ENCODE results near the gene TMEM52B.

The TMEM52B gene

DNA sequence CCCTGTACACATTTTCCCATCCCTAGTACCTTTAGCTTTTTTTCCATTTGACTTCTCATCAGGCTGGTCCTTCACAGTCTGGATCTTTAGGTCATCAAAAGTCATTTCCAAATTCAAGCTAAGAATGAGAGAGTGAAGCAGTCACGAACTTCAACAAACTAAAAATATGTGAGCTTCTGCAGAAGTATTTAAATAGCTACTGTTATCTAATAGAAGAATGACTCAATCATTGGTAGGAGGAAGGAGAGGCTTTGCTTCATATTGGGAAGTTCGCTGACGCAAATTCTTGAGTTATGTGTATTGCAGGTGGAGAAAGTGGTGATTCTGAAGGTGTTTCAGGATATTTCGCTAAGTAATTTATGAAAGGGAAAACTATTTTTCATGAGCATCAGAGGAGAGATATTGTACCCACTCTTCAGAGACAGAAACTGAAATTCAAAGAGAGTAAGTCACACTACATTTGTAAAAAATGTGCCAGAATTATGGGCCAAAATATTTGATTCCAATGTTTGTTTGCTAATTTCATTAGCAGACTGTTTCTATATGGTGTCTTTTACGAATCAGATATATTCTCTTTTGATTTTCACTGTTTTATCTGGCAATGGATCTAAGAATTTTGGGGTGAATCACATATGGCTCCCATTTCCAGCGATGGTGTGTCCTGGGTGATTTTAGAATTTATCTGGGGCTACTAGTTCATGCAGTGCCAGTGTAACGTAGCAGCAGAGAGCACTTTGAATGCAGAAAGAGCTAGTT, 6.7 kb upstream of the TMEM52B start, which contains the start of gene OLR1:
Gene OLR1 (minus strand): TSS at position 160 of the 756 bp plus-strand sequence. CDS start 55 bp downstream, at position 105.
- Mint-ChIP-seq H3K27me3 (ENCODE audit: low read depth) (peaks cover 7% of the 10 kb centered on the region), H3K36me3 (ENCODE audit: low read depth) (no peaks in the 10 kb centered on the region), H3K4me3 (no peak within 1 kb of the TSS), H3K27ac (no peak within 1 kb of the TSS), H3K9me3 (no peaks in the 10 kb centered on the region), H3K4me1 (no peaks in the 10 kb centered on the region)
- TF ChIP-seq, protein P1, sequence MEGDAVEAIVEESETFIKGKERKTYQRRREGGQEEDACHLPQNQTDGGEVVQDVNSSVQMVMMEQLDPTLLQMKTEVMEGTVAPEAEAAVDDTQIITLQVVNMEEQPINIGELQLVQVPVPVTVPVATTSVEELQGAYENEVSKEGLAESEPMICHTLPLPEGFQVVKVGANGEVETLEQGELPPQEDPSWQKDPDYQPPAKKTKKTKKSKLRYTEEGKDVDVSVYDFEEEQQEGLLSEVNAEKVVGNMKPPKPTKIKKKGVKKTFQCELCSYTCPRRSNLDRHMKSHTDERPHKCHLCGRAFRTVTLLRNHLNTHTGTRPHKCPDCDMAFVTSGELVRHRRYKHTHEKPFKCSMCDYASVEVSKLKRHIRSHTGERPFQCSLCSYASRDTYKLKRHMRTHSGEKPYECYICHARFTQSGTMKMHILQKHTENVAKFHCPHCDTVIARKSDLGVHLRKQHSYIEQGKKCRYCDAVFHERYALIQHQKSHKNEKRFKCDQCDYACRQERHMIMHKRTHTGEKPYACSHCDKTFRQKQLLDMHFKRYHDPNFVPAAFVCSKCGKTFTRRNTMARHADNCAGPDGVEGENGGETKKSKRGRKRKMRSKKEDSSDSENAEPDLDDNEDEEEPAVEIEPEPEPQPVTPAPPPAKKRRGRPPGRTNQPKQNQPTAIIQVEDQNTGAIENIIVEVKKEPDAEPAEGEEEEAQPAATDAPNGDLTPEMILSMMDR (IDR thresholded peaks at IDR 0.05; ENCODE audit: unreplicated experiment in 3 of 3), result no peak

DNA sequence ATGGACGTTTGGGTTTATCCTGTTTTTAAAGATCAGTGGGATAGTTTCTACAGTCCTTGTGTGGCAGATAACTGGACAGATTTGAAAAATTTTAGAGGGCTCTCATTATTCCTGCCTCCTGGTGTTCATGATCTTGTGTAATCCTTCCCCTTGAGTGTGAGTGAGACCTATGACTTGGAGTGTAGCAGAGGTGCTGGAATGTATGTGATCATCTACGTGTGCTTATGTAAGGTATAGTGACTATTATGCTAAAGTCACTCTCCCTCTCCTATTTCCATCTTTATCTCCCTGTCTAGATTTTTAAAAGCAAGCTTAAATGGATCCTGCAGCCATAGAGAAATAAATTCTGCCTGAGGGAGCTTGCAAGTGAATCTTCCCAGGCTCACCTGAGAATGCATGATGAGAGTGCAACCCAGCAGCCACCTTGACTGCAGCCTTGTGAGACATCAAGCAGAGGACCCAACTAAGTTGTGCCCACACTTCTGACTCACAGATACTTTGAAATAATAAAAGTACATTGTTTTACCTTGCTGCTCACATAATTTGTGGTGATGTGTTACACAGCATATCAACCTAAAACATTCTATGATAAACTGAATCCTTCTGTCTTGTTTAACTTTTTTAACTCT, 3.7 kb upstream of the TMEM52B start:
- TF ChIP-seq, protein P1 (IDR thresholded peaks at IDR 0.05; ENCODE audit: unreplicated experiment in 3 of 3), result no peak
- Mint-ChIP-seq H3K4me1 (peaks cover 12% of the 10 kb centered on the region), H3K36me3 (ENCODE audit: low read depth) (no peaks in the 10 kb centered on the region), H3K27me3 (ENCODE audit: low read depth) (peaks cover 14% of the 10 kb centered on the region), H3K27ac (peak overlapping the region in 1 of 3 experiments; percentile 86), H3K9me3 (no peaks in the 10 kb centered on the region), H3K4me3 (no peak overlapping the region)

DNA sequence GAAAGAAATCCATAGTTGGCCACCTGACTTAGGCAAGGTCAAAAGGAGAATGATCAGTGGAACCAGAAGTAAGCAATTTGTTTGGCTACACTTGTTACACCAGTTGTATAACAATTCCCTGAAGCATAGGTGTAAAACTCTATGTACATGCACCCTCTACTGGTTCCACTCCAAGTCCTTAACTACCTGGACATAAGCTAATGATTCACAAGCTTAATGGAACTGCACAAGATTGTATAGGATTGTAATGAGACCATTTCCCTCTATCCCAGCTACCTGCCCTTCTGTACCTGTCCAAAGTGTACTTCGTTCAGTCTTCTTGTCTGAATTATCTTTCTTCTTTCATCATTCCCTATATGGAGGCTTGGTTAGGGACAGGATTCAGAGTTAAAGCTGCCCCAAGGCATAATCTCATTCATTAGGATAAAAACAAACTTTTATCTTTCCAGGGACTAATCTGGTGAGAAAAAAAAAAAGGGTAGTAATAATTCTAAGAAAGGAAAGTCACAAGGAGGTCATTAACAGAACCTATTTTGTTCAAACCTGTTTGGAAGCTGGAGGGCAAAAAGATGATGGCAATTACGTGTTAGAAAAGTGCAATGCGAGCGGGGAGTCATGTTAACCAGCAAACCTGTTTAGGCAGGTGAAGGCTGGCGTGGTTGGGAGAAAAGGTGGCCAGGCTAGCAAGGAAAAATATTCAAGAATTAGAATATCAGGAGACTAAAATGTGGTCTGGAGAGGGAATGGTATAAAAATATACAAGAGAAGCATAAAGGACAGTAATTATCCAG, 2.8 kb upstream of the TMEM52B start:
- H3K4me1 Mint-ChIP-seq, result peaks cover 12% of the 10 kb centered on the region
- TF ChIP-seq, protein P1 (IDR thresholded peaks at IDR 0.05; ENCODE audit: unreplicated experiment in 3 of 3), result no peak
- H3K27ac Mint-ChIP-seq, result peak overlapping the region in 2 of 3 experiments; percentile 82 to 86
- H3K4me3 Mint-ChIP-seq, result peak overlapping the region in 2 of 3 experiments; percentile 2 to 14
- no peaks in the 10 kb centered on the region for H3K36me3 Mint-ChIP-seq (ENCODE audit: low read depth)
- H3K27me3 Mint-ChIP-seq (ENCODE audit: low read depth), result peaks cover 14% of the 10 kb centered on the region
- H3K9me3 Mint-ChIP-seq, result no peaks in the 10 kb centered on the region

DNA sequence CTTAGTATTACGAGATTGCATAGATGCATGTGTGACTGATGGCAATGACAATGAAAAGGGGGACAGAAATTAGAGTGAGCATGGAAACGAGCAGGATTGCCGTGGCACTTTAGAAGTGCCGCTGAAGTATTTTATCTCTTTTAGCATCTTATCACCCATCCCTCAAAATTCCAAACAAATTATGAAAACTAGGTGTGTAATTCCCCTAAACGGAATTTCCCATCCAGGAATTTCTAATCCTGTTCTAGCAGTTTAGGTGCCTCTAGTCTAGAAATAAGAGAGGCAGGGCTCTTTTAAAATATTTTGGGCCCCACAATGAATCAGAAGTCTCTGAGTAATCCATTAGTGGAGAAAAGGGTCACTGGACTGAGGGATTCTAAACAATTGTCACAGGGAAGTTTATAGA, 947 bp downstream of the TMEM52B start:
- Mint-ChIP-seq H3K4me1 (peaks cover 24% of the 10 kb centered on the region), H3K27ac (peak overlapping the region in 2 of 3 experiments; percentile 14 to 75), H3K27me3 (ENCODE audit: low read depth) (peaks cover 15% of the 10 kb centered on the region), H3K4me3 (peak overlapping the region in 1 of 3 experiments; percentile 51), H3K36me3 (ENCODE audit: low read depth) (no peaks in the 10 kb centered on the region), H3K9me3 (no peaks in the 10 kb centered on the region)
- TF ChIP-seq, protein P1 (IDR thresholded peaks at IDR 0.05; ENCODE audit: unreplicated experiment in 3 of 3), result no peak

DNA sequence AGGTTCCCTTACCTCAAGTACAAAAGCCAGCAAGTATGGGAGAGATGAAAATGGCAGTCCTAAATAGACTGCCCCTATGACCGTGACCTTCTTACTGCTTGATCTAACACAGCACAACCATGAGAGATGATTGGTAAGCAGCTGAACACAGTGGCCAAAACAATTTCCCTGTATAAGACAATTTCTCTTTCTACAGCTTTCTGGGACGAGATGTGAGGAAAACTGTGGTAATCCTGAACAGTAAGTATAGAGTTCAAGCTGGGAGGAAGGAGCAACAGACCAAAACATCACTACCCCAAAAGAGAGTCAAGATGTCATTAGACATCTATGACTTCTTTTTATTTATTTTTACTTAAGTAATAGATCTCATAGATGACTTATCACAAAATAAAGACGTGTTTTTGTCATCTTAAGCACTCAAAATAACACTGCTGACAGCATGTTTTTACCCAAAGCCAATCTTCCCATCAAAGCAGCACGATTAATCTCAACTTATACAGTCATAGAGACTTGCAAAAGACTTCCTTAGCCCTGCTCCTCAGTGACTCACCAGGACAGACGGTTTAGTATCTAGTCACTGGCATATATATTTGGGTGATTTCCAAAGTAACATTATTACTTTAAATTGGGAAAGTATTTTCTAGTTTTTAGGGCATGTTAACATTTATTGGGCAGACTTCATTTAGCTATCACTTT, 3.7 kb downstream of the TMEM52B start:
- H3K9me3 Mint-ChIP-seq, result no peaks in the 10 kb centered on the region
- H3K27ac Mint-ChIP-seq, result no peak overlapping the region
- peaks cover 13% of the 10 kb centered on the region for H3K27me3 Mint-ChIP-seq (ENCODE audit: low read depth)
- no peak overlapping the region for H3K4me3 Mint-ChIP-seq
- TF ChIP-seq, protein P1 (IDR thresholded peaks at IDR 0.05; ENCODE audit: unreplicated experiment in 3 of 3), result no peak
- H3K36me3 Mint-ChIP-seq (ENCODE audit: low read depth), result no peaks in the 10 kb centered on the region
- peaks cover 26% of the 10 kb centered on the region for H3K4me1 Mint-ChIP-seq
